Measurements from ENCODE around the gene ATG9B.
"Not testable (repeated sequence)": the region's sequence is repeated elsewhere in the genome, so short reads cannot be mapped to it uniquely, and the experiment has no call there.

ATG9B gene

GRCh38 chr7:151035026-151035717 lies 10.9 kb upstream of the ATG9B start:
- DNase-seq, result no peak

GRCh38 chr7:151034312-151035025 lies 10.2 kb upstream of the ATG9B start:
- DNase-seq, result no peak

GRCh38 chr7:151033864-151034249 lies 9.6 kb upstream of the ATG9B start:
- no peak for DNase-seq

- peak; percentile 71 for DNase-seq
These were observed 8.9 kb upstream of the ATG9B start for GRCh38 chr7:151032936-151033863.

GRCh38 chr7:151031011-151031410 lies 6.7 kb upstream of the ATG9B start:
- no peak for DNase-seq

- DNase-seq, result no peak
These were observed 4.7 kb upstream of the ATG9B start for GRCh38 chr7:151028948-151029501.

- peak; percentile 91 for DNase-seq
These were observed 4.0 kb upstream of the ATG9B start, which contains the start of gene ABCB8 for GRCh38 chr7:151028131-151028947. Gene ABCB8, plus strand, starts transcription at chr7:151028450. Its CDS starts 66 bp downstream, at chr7:151028516.

- DNase-seq, result not testable (repeated sequence)
These were observed 3.4 kb upstream of the ATG9B start for GRCh38 chr7:151027728-151028130.

- not testable (repeated sequence) for DNase-seq
These were observed 2.8 kb upstream of the ATG9B start for GRCh38 chr7:151026771-151027727.

GRCh38 chr7:151025924-151026671 lies 1.8 kb upstream of the ATG9B start:
- DNase-seq, result no peak

GRCh38 chr7:151023232-151023631 lies 1.1 kb downstream of the ATG9B start:
- DNase-seq, result no peak

GRCh38 chr7:151020231-151020630 lies 4.1 kb downstream of the ATG9B start:
- DNase-seq, result no peak

- DNase-seq, result no peak
These were observed 5.2 kb downstream of the ATG9B start for GRCh38 chr7:151019130-151019447.

- DNase-seq, result no peak
These were observed 5.7 kb downstream of the ATG9B start for GRCh38 chr7:151018421-151019129.

GRCh38 chr7:151017953-151018420 lies 6.3 kb downstream of the ATG9B start:
- peak; percentile 85 for DNase-seq

GRCh38 chr7:151017370-151017952 lies 6.8 kb downstream of the ATG9B start:
- DNase-seq, result no peak

GRCh38 chr7:151016942-151017341 lies 7.4 kb downstream of the ATG9B start:
- DNase-seq, result no peak

- DNase-seq, result no peak
These were observed 7.8 kb downstream of the ATG9B start for GRCh38 chr7:151016505-151016904.

- no peak for DNase-seq
These were observed 8.3 kb downstream of the ATG9B start for GRCh38 chr7:151015967-151016366.

Data from 8988T (cell line).